HCT116 (cell line): Measurements from ENCODE around the gene CHST15.

Experiments
- POLR2A ChIP-seq: IDR thresholded peaks from 2 replicates; pipeline ENCODE4 v1.7.0; 2011; ENCODE audit warnings: borderline replicate concordance; ENCODE audit not compliant: insufficient read depth, insufficient read length; ENCODE audit errors: extremely low read depth
- POLR2AphosphoS5 ChIP-seq: IDR thresholded peaks from 2 replicates; pipeline ENCODE4 v1.6.1; 2011; ENCODE audit warnings: mild to moderate bottlenecking, low read depth, low read length, moderate library complexity
- SP1 ChIP-seq: IDR thresholded peaks from 2 replicates; pipeline ENCODE4 v1.6.1; 2012; ENCODE audit warnings: low read depth
- ZFX ChIP-seq: fragments of 450-650 bp; IDR thresholded peaks from 2 replicates; pipeline ENCODE4 v1.6.1; 2017
- TF ChIP-seq, protein P1 (sequence below): IDR thresholded peaks from 2 replicates; pipeline ENCODE4 v1.6.1; 2012
- TF ChIP-seq, protein P2 (sequence below), 3 experiments: fragments of 200-600 bp in 1 of 3; sonication (generic) in 1 of 3; IDR thresholded peaks in 2 of 3; conservative IDR thresholded peaks in 1 of 3; 2 replicates each; pipeline ENCODE4 v1.5.1; 2012 to 2017; ENCODE audit warnings: low read depth in 2 of 3, low read length in 2 of 3, antibody characterized with exemption in 1 of 3, borderline replicate concordance in 1 of 3, control low read depth in 1 of 3, mild to moderate bottlenecking in 1 of 3, mixed read lengths in 1 of 3, mixed run types in 1 of 3, moderate library complexity in 1 of 3; ENCODE audit not compliant: insufficient read depth in 1 of 3

DNA sequence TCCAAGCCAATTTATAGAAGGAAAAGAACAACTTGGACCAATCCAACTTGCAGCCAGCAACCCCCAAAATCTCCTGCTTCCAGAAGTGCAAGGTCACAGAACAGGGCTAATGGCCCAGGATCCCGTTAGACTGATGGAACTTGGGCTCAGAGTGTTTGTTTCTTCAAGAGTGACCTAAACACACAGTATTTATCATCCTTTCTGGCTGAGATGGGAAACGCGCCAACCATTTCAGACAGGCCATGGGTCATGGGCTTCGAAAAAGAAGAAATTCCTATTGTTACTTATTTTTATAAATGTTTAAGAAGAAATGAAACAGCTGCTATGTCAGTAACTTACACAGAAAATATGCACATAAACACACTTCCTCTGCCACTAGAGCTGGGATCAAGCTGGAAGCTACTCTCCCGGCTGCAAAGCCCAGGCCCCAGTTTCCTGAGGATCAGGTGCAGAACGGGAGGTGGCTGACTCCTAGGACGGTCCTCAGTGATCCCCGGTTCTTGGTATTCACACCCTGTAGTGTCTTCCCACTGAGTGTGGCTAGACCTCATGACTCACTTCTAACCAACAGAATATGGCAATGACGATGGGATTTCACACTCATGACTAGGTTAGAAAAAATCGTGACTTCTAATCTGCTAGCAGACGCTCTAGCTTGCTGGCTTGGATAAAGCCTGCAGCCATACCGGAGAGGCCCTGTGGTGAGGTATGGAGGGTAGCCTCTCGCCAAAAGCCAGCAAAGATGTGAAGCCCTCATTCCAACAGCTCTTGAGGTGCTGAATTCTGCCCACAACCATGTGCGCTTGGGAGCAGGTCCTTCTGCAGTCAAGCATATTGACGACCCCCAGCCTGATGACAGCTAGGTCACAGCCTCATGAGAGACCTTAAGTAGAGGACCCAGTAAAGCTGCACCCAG, 60.2 kb downstream of the CHST15 start:
- TF ChIP-seq, protein P1, sequence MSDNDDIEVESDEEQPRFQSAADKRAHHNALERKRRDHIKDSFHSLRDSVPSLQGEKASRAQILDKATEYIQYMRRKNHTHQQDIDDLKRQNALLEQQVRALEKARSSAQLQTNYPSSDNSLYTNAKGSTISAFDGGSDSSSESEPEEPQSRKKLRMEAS = no peak
- no peak for TF ChIP-seq POLR2A
- TF ChIP-seq, protein P2, sequence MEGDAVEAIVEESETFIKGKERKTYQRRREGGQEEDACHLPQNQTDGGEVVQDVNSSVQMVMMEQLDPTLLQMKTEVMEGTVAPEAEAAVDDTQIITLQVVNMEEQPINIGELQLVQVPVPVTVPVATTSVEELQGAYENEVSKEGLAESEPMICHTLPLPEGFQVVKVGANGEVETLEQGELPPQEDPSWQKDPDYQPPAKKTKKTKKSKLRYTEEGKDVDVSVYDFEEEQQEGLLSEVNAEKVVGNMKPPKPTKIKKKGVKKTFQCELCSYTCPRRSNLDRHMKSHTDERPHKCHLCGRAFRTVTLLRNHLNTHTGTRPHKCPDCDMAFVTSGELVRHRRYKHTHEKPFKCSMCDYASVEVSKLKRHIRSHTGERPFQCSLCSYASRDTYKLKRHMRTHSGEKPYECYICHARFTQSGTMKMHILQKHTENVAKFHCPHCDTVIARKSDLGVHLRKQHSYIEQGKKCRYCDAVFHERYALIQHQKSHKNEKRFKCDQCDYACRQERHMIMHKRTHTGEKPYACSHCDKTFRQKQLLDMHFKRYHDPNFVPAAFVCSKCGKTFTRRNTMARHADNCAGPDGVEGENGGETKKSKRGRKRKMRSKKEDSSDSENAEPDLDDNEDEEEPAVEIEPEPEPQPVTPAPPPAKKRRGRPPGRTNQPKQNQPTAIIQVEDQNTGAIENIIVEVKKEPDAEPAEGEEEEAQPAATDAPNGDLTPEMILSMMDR (IDR thresholded peaks at IDR 0.05 in 2 of 3, conservative IDR thresholded peaks at IDR 0.05 in 1 of 3; ENCODE audit: borderline replicate concordance in 1 of 3, insufficient read depth in 1 of 3, low read depth in 2 of 3, low read length in 2 of 3) = no peak
- no peak for TF ChIP-seq POLR2AphosphoS5
- no peak for TF ChIP-seq SP1
- TF ChIP-seq ZFX = no peak
